A549 (cell line): ENCODE data around the gene SBF2. TPM values are rescaled to one million over a fixed set of nuclear protein-coding genes. Genes with fewer than 3 reads are reported as not detected.

Source experiments
- ATAC-seq, 2 experiments: fragments of 200-7000 bp in 1 of 2; fragments of >200 bp in 1 of 2; cut with Nextera tagmentation in 1 of 2; cut with Tn5 transposase in 1 of 2; 3 replicates each; pipeline versions ENCODE4 v1.8.0 to v1.9.1; 2018 to 2020; ENCODE audit warnings: mild to moderate bottlenecking in 1 of 2, moderate library complexity in 1 of 2
- CTCF ChIA-PET: fragments of 300-600 bp; sonication (Branson Sonifier 250); formaldehyde crosslinking; extraction: SDS; loops from one replicate; lab custom pipeline; 2021; ENCODE audit warnings: antibody characterized with exemption, inconsistent platforms; lab: Yijun Ruan, JAX
- POLR2A ChIA-PET: fragments of 350-600 bp; formaldehyde crosslinking; extraction: SDS; loops from one replicate; lab custom pipeline; 2021; ENCODE audit warnings: antibody characterized with exemption, inconsistent platforms; lab: Yijun Ruan, JAX
- DNase-seq, 2 experiments: peaks; one replicate each; pipeline versions ENCODE4 v3.0.0 to v3.0.0-alpha.2; 2011 to 2016; ENCODE audit warnings: low read depth in 1 of 2, low spot score in 1 of 2
- FAIRE-seq: peaks from 2 replicates; lab custom pipeline; 2011; peaks lifted over from hg19 to GRCh38; lab: Jason Lieb, UNC
- H3K27ac ChIP-seq, 2 experiments: fragments of >200 bp; sonication (Bioruptor Twin); formaldehyde crosslinking; 3 replicates each; pipeline ENCODE4 v1.5.1; 2016 to 2017
- H3K4me1 ChIP-seq: fragments of >200 bp; sonication (Bioruptor Twin); formaldehyde crosslinking; 3 replicates; pipeline ENCODE4 v1.6.1; 2016
- H3K4me2 ChIP-seq: fragments of >200 bp; sonication (Bioruptor Twin); formaldehyde crosslinking; 3 replicates; pipeline ENCODE4 v1.6.1; 2016
- H3K4me3 ChIP-seq: fragments of >200 bp; sonication (Bioruptor Twin); formaldehyde crosslinking; 3 replicates; pipeline ENCODE4 v1.5.1; 2016
- H3K9me3 ChIP-seq: fragments of >200 bp; sonication (Bioruptor Twin); formaldehyde crosslinking; 3 replicates; pipeline ENCODE4 v1.6.1; 2016
- EHF ChIP-seq: fragments of 250-450 bp; sonication (Bioruptor Pico); IDR thresholded peaks from 2 replicates; pipeline ENCODE4 v1.5.0; 2020; ENCODE audit warnings: mild to moderate bottlenecking
- EHMT2 ChIP-seq: fragments of 200-600 bp; sonication (generic); IDR thresholded peaks from 2 replicates; pipeline ENCODE4 v1.6.1; 2016; ENCODE audit warnings: antibody characterized with exemption, low read depth, mild to moderate bottlenecking, moderate library complexity
- EP300 ChIP-seq, 2 experiments: fragments of >200 bp; sonication (Bioruptor Twin); formaldehyde crosslinking; IDR thresholded peaks; 2 replicates in 1 of 2; 3 replicates in 1 of 2; pipeline ENCODE4 v1.6.1; 2016 to 2017
- FOSL2 ChIP-seq, 2 experiments: fragments of 450-650 bp in 1 of 2; fragments of >200 bp in 1 of 2; sonication (Bioruptor Twin) in 1 of 2; formaldehyde crosslinking; IDR thresholded peaks; 2 replicates each; pipeline versions ENCODE4 v1.5.0 to v1.6.1; 2016 to 2020; ENCODE audit warnings: mild to moderate bottlenecking in 1 of 2, moderate library complexity in 1 of 2
- GATA3 ChIP-seq: IDR thresholded peaks from 2 replicates; pipeline ENCODE4 v1.6.1; 2012; ENCODE audit warnings: borderline replicate concordance
- HOXA7 ChIP-seq: fragments of 250-450 bp; sonication (Bioruptor Pico); IDR thresholded peaks from 2 replicates; pipeline ENCODE4 v1.5.0; 2020; ENCODE audit warnings: mild to moderate bottlenecking, moderate library complexity
- JUN ChIP-seq, 2 experiments: fragments of >200 bp; sonication (Bioruptor Twin); formaldehyde crosslinking; IDR thresholded peaks; 2 replicates in 1 of 2; 3 replicates in 1 of 2; pipeline ENCODE4 v1.6.1; 2016 to 2017
- JUNB ChIP-seq: fragments of >200 bp; sonication (Bioruptor Twin); formaldehyde crosslinking; IDR thresholded peaks from 2 replicates; pipeline ENCODE4 v1.6.1; 2016
- KDM1A ChIP-seq: fragments of 200-600 bp; sonication (generic); IDR thresholded peaks from 2 replicates; pipeline ENCODE4 v1.6.1; 2016; ENCODE audit warnings: low read depth, mild to moderate bottlenecking
- MAFK ChIP-seq: fragments of 450-650 bp; IDR thresholded peaks from 2 replicates; pipeline ENCODE4 v1.6.1; 2014; ENCODE audit not compliant: partially characterized antibody
- NPAS2 ChIP-seq: fragments of 250-450 bp; sonication (Bioruptor Pico); IDR thresholded peaks from 2 replicates; pipeline ENCODE4 v1.8.0; 2022; ENCODE audit warnings: mild to moderate bottlenecking, moderate library complexity, borderline replicate concordance
- NR3C1 ChIP-seq: fragments of >200 bp; sonication (Bioruptor Twin); formaldehyde crosslinking; IDR thresholded peaks from 3 replicates; pipeline ENCODE4 v1.6.1; 2017
- RAD21 ChIP-seq, 2 experiments: fragments of >200 bp in 1 of 2; sonication (Bioruptor Twin) in 1 of 2; formaldehyde crosslinking in 1 of 2; IDR thresholded peaks in 1 of 2; conservative IDR thresholded peaks in 1 of 2; 2 replicates in 1 of 2; 3 replicates in 1 of 2; pipeline ENCODE4 v1.6.1; 2012 to 2018; ENCODE audit warnings: inconsistent platforms in 1 of 2
- RARB ChIP-seq: fragments of 250-450 bp; sonication (Bioruptor Pico); IDR thresholded peaks from 2 replicates; pipeline ENCODE4 v1.8.0; 2021; ENCODE audit warnings: mild to moderate bottlenecking, moderate library complexity
- RNF2 ChIP-seq: fragments of 200-600 bp; sonication (generic); IDR thresholded peaks from 2 replicates; pipeline ENCODE4 v1.6.1; 2016; ENCODE audit warnings: low read depth, mild to moderate bottlenecking, antibody characterized with exemption, moderate library complexity, borderline replicate concordance
- SMC3 ChIP-seq: fragments of >200 bp; sonication (Bioruptor Twin); formaldehyde crosslinking; IDR thresholded peaks from 3 replicates; pipeline ENCODE4 v1.6.1; 2018; ENCODE audit warnings: inconsistent platforms
- TP53 ChIP-seq: fragments of 250-450 bp; sonication (Bioruptor Pico); IDR thresholded peaks from 2 replicates; pipeline ENCODE4 v1.5.0; 2021; ENCODE audit warnings: mild to moderate bottlenecking, moderate library complexity
- ZSCAN20 ChIP-seq: fragments of 250-450 bp; sonication (Bioruptor Pico); IDR thresholded peaks from 2 replicates; pipeline ENCODE4 v1.8.0; 2022; ENCODE audit warnings: mild to moderate bottlenecking, moderate library complexity
- WGBS: methylation state at CpG from one replicate; pipeline ENCODE4 v1.1.6; 2017; ENCODE audit errors: missing lambda C conversion rate; 5-methylcytosine and 5-hydroxymethylcytosine counted together
- polyA plus RNA-seq, 4 experiments: library from polyadenylated mRNA; depleted of rRNA in 3 of 4; stranded (reverse); fragments of >200 nt; fragmentation: RNase III in 1 of 4; extraction: RNeasy Plus Mini Kit Qiagen cat#74134 plus additional on column Dnase treatment in 1 of 4; gene quantifications; 2 replicates in 3 of 4; 3 replicates in 1 of 4; pipeline ENCODE4 v1.2.3, GENCODE V29; 2011 to 2017
- TF ChIP-seq, protein P1 (sequence below): IDR thresholded peaks from 2 replicates; pipeline ENCODE4 v1.6.1; 2012
- TF ChIP-seq, protein P2 (sequence below): fragments of 150-350 bp; IDR thresholded peaks from 2 replicates; pipeline ENCODE4 v1.6.1; 2014; ENCODE audit warnings: low read depth, mild to moderate bottlenecking, low read length
- TF ChIP-seq, protein P3 (sequence below): IDR thresholded peaks from 2 replicates; pipeline ENCODE4 v1.6.1; 2012
- TF ChIP-seq, protein P4 (sequence below): fragments of 450-650 bp; IDR thresholded peaks from 2 replicates; pipeline ENCODE4 v1.6.1; 2014; ENCODE audit warnings: antibody characterized with exemption

Gene SBF2
- polyA plus RNA-seq, 2 of the 4 experiments (the other 2 are of a cell fraction) = 11.1 to 49.6 TPM

DNA sequence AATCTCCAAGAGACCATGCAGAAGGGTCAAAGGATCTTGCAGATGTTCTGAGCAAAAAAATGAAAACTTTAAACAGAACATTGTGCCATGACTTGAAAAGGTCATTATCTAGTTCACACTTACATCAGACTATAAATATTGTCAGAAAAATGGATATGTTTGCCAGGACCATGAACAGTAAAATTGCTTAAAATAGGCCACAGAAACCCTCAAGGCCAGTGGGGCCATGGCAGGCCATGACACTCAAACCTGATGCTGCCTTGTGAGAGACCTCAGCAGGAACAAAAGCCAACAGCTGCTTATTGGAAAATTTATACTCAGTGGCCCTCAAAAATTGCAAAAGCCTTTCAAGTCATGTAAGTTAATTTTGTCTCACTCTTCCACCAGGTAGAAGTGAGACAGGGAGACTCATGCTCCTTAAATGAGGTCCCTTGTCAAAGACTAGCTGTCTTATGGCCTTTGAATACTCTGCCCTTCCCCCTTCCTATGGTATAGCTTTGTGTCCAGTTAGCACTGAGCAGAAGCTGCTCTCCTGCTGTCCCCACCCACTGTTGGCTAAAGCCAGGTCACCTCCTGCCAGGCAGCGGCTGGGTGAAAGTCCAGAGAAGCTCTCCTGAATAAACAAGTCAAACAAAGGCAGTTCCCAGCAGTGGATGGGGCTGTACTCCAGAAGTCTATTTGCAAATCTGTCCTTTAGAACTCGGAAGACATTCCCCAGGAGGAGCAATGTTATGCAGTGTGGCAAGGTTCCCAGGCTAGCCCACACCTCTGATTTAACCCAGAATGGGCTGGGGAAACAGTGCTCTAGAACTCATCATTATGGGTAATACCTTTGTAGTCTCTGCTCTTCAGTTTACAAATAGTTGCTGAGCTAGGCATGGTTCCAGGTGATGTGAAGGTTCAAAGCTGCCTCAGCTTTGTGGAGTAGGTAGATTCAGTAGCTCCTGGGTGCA is 32.3 kb upstream of the SBF2 start:
- Histone ChIP-seq H3K4me3 (no peak overlapping the region), H3K27ac (peak overlapping the region; percentile 63 to 77), H3K4me2 (peak overlapping the region; percentile 50), H3K9me3 (0 out of 3 replicates have a peak, but pooled peaks cover 2% of the 10 kb centered on the region), H3K4me1 (peaks cover 83% of the 10 kb centered on the region)
- POLR2A ChIA-PET = interaction anchor here (1.0 to 2.1 kb wide), 4 partner anchors 17 to 567 kb away, joined by 3 to 8 read pairs (median 6); partner anchors contain the start of gene ADM
- ATAC-seq (peak in 1 of 2 experiments; percentile 80; a peak in 3 of 6 replicates), DNase-seq (peak in 1 of 2 experiments; percentile 90), FAIRE-seq (no peak)
- no peak for TF ChIP-seq JUNB
- TF ChIP-seq KDM1A = no peak
- TF ChIP-seq, protein P1, sequence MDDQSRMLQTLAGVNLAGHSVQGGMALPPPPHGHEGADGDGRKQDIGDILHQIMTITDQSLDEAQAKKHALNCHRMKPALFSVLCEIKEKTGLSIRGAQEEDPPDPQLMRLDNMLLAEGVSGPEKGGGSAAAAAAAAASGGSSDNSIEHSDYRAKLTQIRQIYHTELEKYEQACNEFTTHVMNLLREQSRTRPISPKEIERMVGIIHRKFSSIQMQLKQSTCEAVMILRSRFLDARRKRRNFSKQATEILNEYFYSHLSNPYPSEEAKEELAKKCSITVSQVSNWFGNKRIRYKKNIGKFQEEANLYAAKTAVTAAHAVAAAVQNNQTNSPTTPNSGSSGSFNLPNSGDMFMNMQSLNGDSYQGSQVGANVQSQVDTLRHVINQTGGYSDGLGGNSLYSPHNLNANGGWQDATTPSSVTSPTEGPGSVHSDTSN = no peak
- no peak for TF ChIP-seq RARB (CRISPR knock-in tag)
- no peak for TF ChIP-seq MAFK
- TF ChIP-seq EHMT2 = 0 out of 2 replicates have a peak, but pooled peaks have one; percentile 26
- 0 out of 5 replicates have a peak, but pooled peaks of 1 of the 2 experiments have one; percentile 39 for TF ChIP-seq JUN (IDR thresholded peaks at IDR 0.05)
- TF ChIP-seq, protein P2, sequence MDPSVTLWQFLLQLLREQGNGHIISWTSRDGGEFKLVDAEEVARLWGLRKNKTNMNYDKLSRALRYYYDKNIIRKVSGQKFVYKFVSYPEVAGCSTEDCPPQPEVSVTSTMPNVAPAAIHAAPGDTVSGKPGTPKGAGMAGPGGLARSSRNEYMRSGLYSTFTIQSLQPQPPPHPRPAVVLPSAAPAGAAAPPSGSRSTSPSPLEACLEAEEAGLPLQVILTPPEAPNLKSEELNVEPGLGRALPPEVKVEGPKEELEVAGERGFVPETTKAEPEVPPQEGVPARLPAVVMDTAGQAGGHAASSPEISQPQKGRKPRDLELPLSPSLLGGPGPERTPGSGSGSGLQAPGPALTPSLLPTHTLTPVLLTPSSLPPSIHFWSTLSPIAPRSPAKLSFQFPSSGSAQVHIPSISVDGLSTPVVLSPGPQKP = no peak
- TF ChIP-seq RNF2 = no peak
- TF ChIP-seq HOXA7 (CRISPR knock-in tag) = no peak
- peak in 1 of 2 experiments; percentile 48; a peak in 1 of 5 replicates for TF ChIP-seq EP300 (IDR thresholded peaks at IDR 0.05)
- TF ChIP-seq GATA3 = peak; percentile 25; the same call in 1 of the 2 replicates
- no peak for TF ChIP-seq EHF (CRISPR knock-in tag)
- no peak for TF ChIP-seq TP53 (CRISPR knock-in tag)
- no peak for TF ChIP-seq ZSCAN20 (CRISPR knock-in tag)
- no peak for TF ChIP-seq NPAS2
- TF ChIP-seq, protein P3, sequence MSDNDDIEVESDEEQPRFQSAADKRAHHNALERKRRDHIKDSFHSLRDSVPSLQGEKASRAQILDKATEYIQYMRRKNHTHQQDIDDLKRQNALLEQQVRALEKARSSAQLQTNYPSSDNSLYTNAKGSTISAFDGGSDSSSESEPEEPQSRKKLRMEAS = no peak
- 0 out of 5 replicates have a peak, but pooled peaks of 1 of the 2 experiments have one; percentile 32 for TF ChIP-seq RAD21 (conservative IDR thresholded peaks at IDR 0.05 in 1 of 2, IDR thresholded peaks at IDR 0.05 in 1 of 2)
- TF ChIP-seq SMC3 = no peak
- CTCF ChIA-PET = interaction anchor here (0.8 to 13.0 kb wide), 13 partner anchors 12 to 820 kb away, joined by 3 to 188 read pairs (median 3); partner anchors contain the start of gene ADM
- 0% methylated on average over 2 of the region's 2 CpGs for WGBS

DNA sequence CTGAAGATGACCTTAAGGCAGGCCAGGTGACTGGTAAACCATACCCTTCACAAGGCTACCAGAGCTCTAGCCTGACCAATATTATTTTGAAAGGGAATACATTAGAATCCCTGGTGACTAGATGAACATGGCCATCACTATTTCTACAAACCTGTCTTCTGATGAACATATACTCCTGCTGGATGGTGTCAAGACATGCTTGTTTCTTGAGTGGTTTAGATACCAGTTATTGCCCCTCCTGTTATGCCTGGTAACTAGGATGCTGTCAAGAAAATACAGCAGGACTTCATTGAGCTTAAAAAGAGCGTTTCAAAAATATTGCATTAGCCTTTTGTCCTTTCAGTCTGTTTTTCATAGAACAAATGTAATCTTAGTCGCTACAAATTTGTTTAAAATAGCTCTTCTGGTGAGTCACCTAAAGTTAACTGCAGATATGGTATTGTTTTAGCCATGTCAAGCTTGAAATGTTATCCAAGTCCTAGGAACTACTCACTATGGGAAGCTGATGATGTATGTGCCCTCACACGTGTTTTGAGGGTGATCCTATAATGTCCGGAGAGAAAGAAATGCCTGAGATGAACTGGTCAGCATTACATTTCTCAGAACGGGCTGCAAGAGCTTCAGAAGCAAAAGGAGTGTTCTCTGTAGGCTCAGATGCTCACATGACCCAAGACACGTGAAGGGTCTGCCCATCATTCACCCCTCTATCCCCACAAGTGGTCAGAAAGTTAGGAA is 31.4 kb upstream of the SBF2 start:
- Histone ChIP-seq H3K27ac (peak overlapping the region; percentile 63 to 77), H3K9me3 (0 out of 3 replicates have a peak, but pooled peaks cover 2% of the 10 kb centered on the region), H3K4me1 (peaks cover 84% of the 10 kb centered on the region)
- DNase-seq (no peak), FAIRE-seq (no peak), ATAC-seq (no peak)
- POLR2A ChIA-PET = interaction anchor here (1.0 to 2.1 kb wide), 3 partner anchors 16 to 41 kb away, joined by 3 to 6 read pairs (median 6); partner anchors contain the start of gene ADM
- TF ChIP-seq GATA3 (no peak), NR3C1 (no peak), FOSL2 (IDR thresholded peaks at IDR 0.05) (no peak), FOSL2 (CRISPR knock-in tag; IDR thresholded peaks at IDR 0.05) (0 out of 2 replicates have a peak, but pooled peaks have one; percentile 9)
- TF ChIP-seq, protein P4, sequence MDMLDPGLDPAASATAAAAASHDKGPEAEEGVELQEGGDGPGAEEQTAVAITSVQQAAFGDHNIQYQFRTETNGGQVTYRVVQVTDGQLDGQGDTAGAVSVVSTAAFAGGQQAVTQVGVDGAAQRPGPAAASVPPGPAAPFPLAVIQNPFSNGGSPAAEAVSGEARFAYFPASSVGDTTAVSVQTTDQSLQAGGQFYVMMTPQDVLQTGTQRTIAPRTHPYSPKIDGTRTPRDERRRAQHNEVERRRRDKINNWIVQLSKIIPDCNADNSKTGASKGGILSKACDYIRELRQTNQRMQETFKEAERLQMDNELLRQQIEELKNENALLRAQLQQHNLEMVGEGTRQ = peak; percentile 34; the same call in 1 of the 2 replicates
- TF ChIP-seq, all 56 proteins: peak for 2
- Histone ChIP-seq H3K4me2 (peak overlapping the region; percentile 50), H3K4me3 (no peak overlapping the region)
- CTCF ChIA-PET = interaction anchor here (0.7 to 13.0 kb wide), 13 partner anchors 8 to 712 kb away, joined by 3 to 188 read pairs (median 3); partner anchors contain the start of gene ADM
- 62% methylated on average over 6 of the region's 6 CpGs for WGBS
